ENCODE measurements around the gene NTHL1. TPM values are rescaled to one million over a fixed set of nuclear protein-coding genes. Genes with fewer than 3 reads are reported as not detected.
A peak's percentile ranks its signal among the peaks of the same experiment; 100 is the strongest.

The NTHL1 gene
- total RNA-seq, 4 donors from 2014 or later: 3.5 to 13.6 (median 6.4) TPM

DNA sequence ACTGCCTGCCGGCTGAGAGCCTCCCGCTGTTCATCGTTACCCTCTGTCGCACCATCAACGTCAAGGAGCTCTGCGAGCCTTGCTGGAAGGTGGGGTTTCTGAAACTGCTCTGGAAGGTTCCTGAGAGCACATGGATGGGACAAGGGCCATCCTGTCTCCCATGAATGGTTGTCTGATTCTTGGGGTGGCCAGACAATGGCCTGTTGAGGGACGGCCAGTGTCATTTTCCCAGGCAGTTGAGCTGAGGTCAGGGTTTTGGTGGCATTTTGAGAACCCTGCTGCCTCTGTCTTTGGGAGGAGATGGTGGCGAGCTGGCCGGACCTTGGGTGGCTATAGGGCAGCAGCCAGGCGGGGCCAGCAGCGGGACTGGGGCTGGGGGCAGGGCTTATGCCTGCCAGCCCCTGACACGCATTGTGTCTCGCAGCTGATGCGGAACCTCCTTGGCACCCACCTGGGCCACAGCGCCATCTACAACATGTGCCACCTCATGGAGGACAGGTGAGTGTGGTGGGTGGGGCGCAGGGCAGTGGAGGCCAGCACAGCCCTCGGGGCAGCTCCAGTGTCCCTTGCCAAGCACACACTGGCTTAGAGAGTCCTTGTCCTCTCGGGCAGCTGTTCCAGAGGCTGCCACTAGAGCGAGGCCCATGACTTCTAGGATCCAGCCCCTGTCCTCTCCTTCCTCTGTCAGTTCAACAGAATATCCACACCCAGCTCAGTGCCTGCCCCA, 9.2 kb upstream of the NTHL1 start:
- DNase-seq (no peak), ATAC-seq (no peak)
- Histone ChIP-seq H3K27me3 (no peaks in the 10 kb centered on the region), H3K4me1 (no peaks in the 10 kb centered on the region), H3K4me3 (no peak overlapping the region), H3K9me3 (no peaks in the 10 kb centered on the region), H3K36me3 (peaks cover 0 to 44% of the 10 kb centered on the region in 2 donors), H3K27ac (no peak overlapping the region)
- TF ChIP-seq CTCF (IDR thresholded peaks at IDR 0.05 in 4 of 5, conservative IDR thresholded peaks at IDR 0.05 in 1 of 5) (peak in 1 of 5 experiments; percentile 27), POLR2A (IDR thresholded peaks at IDR 0.05) (no peak)
- intact Hi-C loops (cut with DNase I; ENCODE audit: low total_unique reads): no loop called here
- in situ Hi-C loops (cut with MboI; ENCODE audit: low sequenced_read_pairs in 4 of 4): no loop called here

- DNase-seq: no peak
- H3K4me1 ChIP-seq: no peaks in the 10 kb centered on the region
- in situ Hi-C loops (cut with MboI; ENCODE audit: low sequenced_read_pairs in 4 of 4): no loop called here
Measured at GRCh38 chr16:2056077-2056476, 8.4 kb upstream of the NTHL1 start.

GRCh38 chr16:2054543-2055245, 7.1 kb upstream of the NTHL1 start:
- Histone ChIP-seq H3K4me1 (no peaks in the 10 kb centered on the region), H3K27me3 (no peaks in the 10 kb centered on the region), H3K9me3 (no peaks in the 10 kb centered on the region), H3K4me3 (no peak overlapping the region), H3K27ac (no peak overlapping the region), H3K36me3 (peaks cover 0 to 53% of the 10 kb centered on the region in 2 donors)
- in situ Hi-C loops (cut with MboI; ENCODE audit: low sequenced_read_pairs in 4 of 4) (no loop called here), intact Hi-C loops (cut with DNase I; ENCODE audit: low total_unique reads) (no loop called here)
- DNase-seq (no peak), ATAC-seq (no peak)
- no peak for TF ChIP-seq CTCF (IDR thresholded peaks at IDR 0.05 in 4 of 5, conservative IDR thresholded peaks at IDR 0.05 in 1 of 5)
- TF ChIP-seq POLR2A (IDR thresholded peaks at IDR 0.05): no peak

More at GRCh38 chr16:2056077-2056476, 8.4 kb upstream of the NTHL1 start:
- intact Hi-C loops (cut with DNase I; ENCODE audit: low total_unique reads): no loop called here
- H3K27me3 ChIP-seq: no peaks in the 10 kb centered on the region
- H3K4me3 ChIP-seq: no peak overlapping the region
- H3K36me3 ChIP-seq: peaks cover 0 to 51% of the 10 kb centered on the region in 2 donors
- TF ChIP-seq POLR2A (IDR thresholded peaks at IDR 0.05): no peak
- peak in 3 of 5 experiments; percentile 17 to 36 (median 22) for TF ChIP-seq CTCF (IDR thresholded peaks at IDR 0.05 in 4 of 5, conservative IDR thresholded peaks at IDR 0.05 in 1 of 5)
- no peak for ATAC-seq
- H3K27ac ChIP-seq: no peak overlapping the region
- no peaks in the 10 kb centered on the region for H3K9me3 ChIP-seq

DNA sequence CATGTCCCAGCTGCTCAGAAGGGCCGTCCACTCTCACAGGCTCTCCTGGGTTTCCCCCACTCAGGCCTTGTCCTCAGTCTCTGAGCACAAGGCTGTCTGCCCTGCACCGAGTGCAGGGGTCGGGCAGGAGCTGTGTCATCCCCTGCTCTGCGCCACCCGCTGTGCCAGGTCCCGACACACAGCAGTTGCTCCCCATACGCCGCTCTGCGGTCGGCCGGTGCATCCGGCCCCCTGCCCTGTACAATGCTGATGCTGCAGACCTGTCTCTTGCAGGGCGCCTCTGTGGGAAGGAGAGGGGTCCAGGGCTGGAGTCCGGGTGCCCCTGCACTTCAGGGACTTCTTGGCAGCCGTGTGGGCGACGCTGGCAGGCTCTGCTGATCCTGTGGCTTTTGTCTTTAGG, 6.3 kb upstream of the NTHL1 start:
- no peak overlapping the region for H3K27ac ChIP-seq
- H3K4me1 ChIP-seq: peaks cover 3% of the 10 kb centered on the region in 2 donors
- in situ Hi-C loops (cut with MboI; ENCODE audit: low sequenced_read_pairs in 4 of 4) (no loop called here), intact Hi-C loops (cut with DNase I; ENCODE audit: low total_unique reads) (no loop called here)
- ATAC-seq (no peak), DNase-seq (no peak)
- no peaks in the 10 kb centered on the region for H3K27me3 ChIP-seq
- H3K9me3 ChIP-seq: no peaks in the 10 kb centered on the region
- H3K36me3 ChIP-seq: peaks cover 0 to 53% of the 10 kb centered on the region in 2 donors
- TF ChIP-seq POLR2A (IDR thresholded peaks at IDR 0.05): no peak
- TF ChIP-seq CTCF (IDR thresholded peaks at IDR 0.05 in 4 of 5, conservative IDR thresholded peaks at IDR 0.05 in 1 of 5): no peak
- H3K4me3 ChIP-seq: no peak overlapping the region

Measured in gastrocnemius medialis (tissue), 4 donors.